Large intestine (tissue), 12 donors: ENCODE data around the gene IL2. TPM values are rescaled to one million over a fixed set of nuclear protein-coding genes. Genes with fewer than 3 reads are reported as not detected.

Experiments
- DNase-seq, 2 donors: peaks; one replicate each; pipeline versions ENCODE4 v3.0.0 to v3.0.0-alpha.2; 2013
- H3K27ac ChIP-seq: one replicate; pipeline ENCODE4 v1.5.1; 2013; ENCODE audit warnings: low read length
- H3K27me3 ChIP-seq: 2 replicates; pipeline ENCODE4 v1.6.1; 2013; ENCODE audit warnings: low read length; ENCODE audit not compliant: control insufficient read depth, insufficient read depth
- H3K36me3 ChIP-seq: 2 replicates; pipeline ENCODE4 v1.6.1; 2013; ENCODE audit warnings: low read length; ENCODE audit not compliant: control insufficient read depth, insufficient read depth
- H3K4me1 ChIP-seq: one replicate; pipeline ENCODE4 v1.6.1; 2013; ENCODE audit warnings: low read length; ENCODE audit not compliant: control insufficient read depth, insufficient read depth
- H3K4me3 ChIP-seq: one replicate; pipeline ENCODE4 v1.5.1; 2013; ENCODE audit warnings: low read length
- H3K9me3 ChIP-seq: one replicate; pipeline ENCODE4 v1.6.1; 2013; ENCODE audit warnings: mild to moderate bottlenecking, low read depth, low read length, moderate library complexity; ENCODE audit not compliant: control insufficient read depth
- WGBS: methylation state at CpG from one replicate; pipeline ENCODE4 v1.1.5; 2013; ENCODE audit warnings: low lambda C conversion rate; ENCODE audit not compliant: insufficient coverage; 5-methylcytosine and 5-hydroxymethylcytosine counted together
- long read RNA-seq, 11 donors: transcript quantifications; one replicate each; lab custom pipeline, GENCODE V29; 2026
- polyA plus RNA-seq: library from polyadenylated mRNA; unstranded; fragments of 120-200 nt; gene quantifications from one replicate; pipeline ENCODE4 v1.2.1, GENCODE V29; 2013

Gene IL2
- 0.24 TPM for polyA plus RNA-seq
- long read RNA-seq, donor 1: 0 reads
- long read RNA-seq, donor 2: 0 reads
- long read RNA-seq, donor 3, partial matches to known transcripts: 0 of 1 reads
- long read RNA-seq, donor 3, other reads (novel, unspliced or antisense): 0 of 1 reads
- long read RNA-seq, donor 4: 0 reads
- long read RNA-seq, donor 5: 0 reads
- long read RNA-seq, donor 6: 0 reads
- long read RNA-seq, donor 7: 0 reads
- long read RNA-seq, donor 8: 0 reads
- long read RNA-seq, donor 9: 0 reads
- long read RNA-seq, donor 10: 0 reads
- long read RNA-seq, donor 11: 0 reads

- Histone ChIP-seq H3K27ac (no peak within 1 kb of the TSS), H3K4me3 (no peak within 1 kb of the TSS), H3K4me1 (no peaks in the 10 kb centered on the region), H3K36me3 (no peaks in the 10 kb centered on the region), H3K27me3 (no peaks in the 10 kb centered on the region), H3K9me3 (no peaks in the 10 kb centered on the region)
- DNase-seq: no peak
- WGBS: 100% methylated on average over 1 of the region's 2 CpGs
Measured at GRCh38 chr4:122456231-122457116, at the start of gene IL2. IL2 (minus strand) TSS chr4:122456725; CDS start chr4:122456440, 285 bp downstream.

- no peaks in the 10 kb centered on the region for H3K9me3 ChIP-seq
- no peak for DNase-seq
- WGBS: 80% methylated on average over 1 of the region's 3 CpGs
Measured at GRCh38 chr4:122503214-122503613, 46.7 kb upstream of the IL2 start.

GRCh38 chr4:122500852-122501501, 44.5 kb upstream of the IL2 start:
- no peaks in the 10 kb centered on the region for H3K36me3 ChIP-seq
- no peak for DNase-seq
- no peak overlapping the region for H3K4me3 ChIP-seq
- H3K4me1 ChIP-seq: no peaks in the 10 kb centered on the region
- no peaks in the 10 kb centered on the region for H3K9me3 ChIP-seq
- 50% methylated on average over 2 of the region's 4 CpGs for WGBS
- no peak overlapping the region for H3K27ac ChIP-seq
- no peaks in the 10 kb centered on the region for H3K27me3 ChIP-seq

More at GRCh38 chr4:122503214-122503613, 46.7 kb upstream of the IL2 start:
- H3K27ac ChIP-seq: no peak overlapping the region
- no peaks in the 10 kb centered on the region for H3K36me3 ChIP-seq
- H3K27me3 ChIP-seq: no peaks in the 10 kb centered on the region
- no peak overlapping the region for H3K4me3 ChIP-seq
- no peaks in the 10 kb centered on the region for H3K4me1 ChIP-seq

- Histone ChIP-seq H3K27ac (no peak overlapping the region), H3K9me3 (peaks cover 14% of the 10 kb centered on the region), H3K4me1 (no peaks in the 10 kb centered on the region), H3K4me3 (no peak overlapping the region), H3K36me3 (no peaks in the 10 kb centered on the region), H3K27me3 (no peaks in the 10 kb centered on the region)
- DNase-seq: no peak
Measured at GRCh38 chr4:122489061-122489460, 32.5 kb upstream of the IL2 start.

- Histone ChIP-seq H3K36me3 (no peaks in the 10 kb centered on the region), H3K9me3 (peaks cover 7% of the 10 kb centered on the region), H3K4me1 (no peaks in the 10 kb centered on the region), H3K27me3 (no peaks in the 10 kb centered on the region), H3K27ac (no peak overlapping the region), H3K4me3 (no peak overlapping the region)
- whole genome bisulfite sequencing: no CpG with 5 or more reads among the region's 4 CpGs
- no peak for DNase-seq
Measured at GRCh38 chr4:122483481-122483880, 27.0 kb upstream of the IL2 start.

- Histone ChIP-seq H3K27ac (no peak overlapping the region), H3K4me1 (no peaks in the 10 kb centered on the region), H3K27me3 (no peaks in the 10 kb centered on the region), H3K36me3 (no peaks in the 10 kb centered on the region), H3K4me3 (no peak overlapping the region), H3K9me3 (no peaks in the 10 kb centered on the region)
- 95% methylated on average over 3 of the region's 4 CpGs for WGBS
- DNase-seq: no peak
Measured at GRCh38 chr4:122481766-122482405, 25.4 kb upstream of the IL2 start.

- no peaks in the 10 kb centered on the region for H3K36me3 ChIP-seq
- no CpG with 5 or more reads among the region's 1 CpG for WGBS
- no peak for DNase-seq
- no peaks in the 10 kb centered on the region for H3K27me3 ChIP-seq
- H3K4me1 ChIP-seq: no peaks in the 10 kb centered on the region
- no peak overlapping the region for H3K4me3 ChIP-seq
- no peaks in the 10 kb centered on the region for H3K9me3 ChIP-seq
- H3K27ac ChIP-seq: no peak overlapping the region
Measured at GRCh38 chr4:122480655-122481487, 24.3 kb upstream of the IL2 start.

GRCh38 chr4:122479935-122480416, 23.5 kb upstream of the IL2 start:
- no peaks in the 10 kb centered on the region for H3K4me1 ChIP-seq
- WGBS: 100% methylated on average over 1 of the region's 5 CpGs
- H3K27me3 ChIP-seq: no peaks in the 10 kb centered on the region
- H3K4me3 ChIP-seq: no peak overlapping the region
- H3K27ac ChIP-seq: no peak overlapping the region
- no peaks in the 10 kb centered on the region for H3K36me3 ChIP-seq
- no peak for DNase-seq
- H3K9me3 ChIP-seq: no peaks in the 10 kb centered on the region

GRCh38 chr4:122476745-122477144, 20.2 kb upstream of the IL2 start:
- H3K4me1 ChIP-seq: no peaks in the 10 kb centered on the region
- H3K27me3 ChIP-seq: no peaks in the 10 kb centered on the region
- H3K9me3 ChIP-seq: no peaks in the 10 kb centered on the region
- H3K36me3 ChIP-seq: no peaks in the 10 kb centered on the region
- no peak overlapping the region for H3K4me3 ChIP-seq
- no CpG with 5 or more reads among the region's 1 CpG for WGBS
- no peak overlapping the region for H3K27ac ChIP-seq
- no peak for DNase-seq
